IMR-90 (cell line): ENCODE results near the gene RNF111. TPM values are rescaled to one million over a fixed set of nuclear protein-coding genes. Genes with fewer than 3 reads are reported as not detected.

Experiments used
- ATAC-seq: fragments of 200-7000 bp; cut with Tn5 transposase; 2 replicates; pipeline ENCODE4 v1.9.1; 2020; ENCODE audit warnings: low read depth, mild to moderate bottlenecking, moderate library complexity
- BruUV-seq: library from RNA; stranded (reverse); fragments of 400-500 nt; replicated peaks from 2 replicates; lab custom pipeline; 2021; lab: Mats Ljungman, UMichigan
- CTCF ChIA-PET: fragments of 300-600 bp; formaldehyde crosslinking; extraction: SDS; loops from one replicate; lab custom pipeline; 2021; ENCODE audit warnings: antibody characterized with exemption; lab: Yijun Ruan, JAX
- POLR2A ChIA-PET: fragments of 300-600 bp; sonication (Branson Sonifier 250); formaldehyde crosslinking; loops from one replicate; lab custom pipeline; 2022; ENCODE audit warnings: antibody characterized with exemption; ENCODE audit not compliant: unreplicated experiment; lab: Charles Lee
- DNase-seq: peaks from one replicate; pipeline ENCODE4 v3.0.0; 2013
- H2AFZ ChIP-seq: replicated peaks from 2 replicates; pipeline ENCODE3; 2013; ENCODE audit warnings: low read length, mild to moderate bottlenecking; ENCODE audit not compliant: poor library complexity
- H2AK5ac ChIP-seq: 2 replicates; pipeline ENCODE4 v1.6.1; 2013; ENCODE audit warnings: low read depth, low read length, inconsistent platforms
- H2AK9ac ChIP-seq: replicated peaks from 2 replicates; pipeline ENCODE3; 2013; ENCODE audit warnings: mild to moderate bottlenecking, low read depth, low read length, moderate library complexity; ENCODE audit not compliant: poor library complexity
- H2BK120ac ChIP-seq: 2 replicates; pipeline ENCODE4 v1.6.1; 2013; ENCODE audit warnings: low read depth, low read length, inconsistent platforms
- H2BK15ac ChIP-seq: 3 replicates; pipeline ENCODE4 v1.6.1; 2013; ENCODE audit warnings: low read depth, low read length, inconsistent platforms
- H2BK20ac ChIP-seq: 2 replicates; pipeline ENCODE4 v1.6.1; 2013; ENCODE audit warnings: low read depth, mild to moderate bottlenecking, inconsistent platforms, low read length, moderate library complexity
- H2BK5ac ChIP-seq: 2 replicates; pipeline ENCODE4 v1.6.1; 2013; ENCODE audit warnings: mild to moderate bottlenecking, low read depth, low read length, inconsistent platforms; ENCODE audit not compliant: poor library complexity, severe bottlenecking
- H3K14ac ChIP-seq: replicated peaks from 2 replicates; pipeline ENCODE4 v1.6.1; 2013; ENCODE audit warnings: low read depth, low read length, inconsistent platforms
- H3K18ac ChIP-seq: 2 replicates; pipeline ENCODE4 v1.6.1; 2013; ENCODE audit warnings: low read depth, low read length, control low read depth
- H3K23ac ChIP-seq: 2 replicates; pipeline ENCODE4 v1.6.1; 2013; ENCODE audit warnings: low read depth, low read length, inconsistent platforms
- H3K27ac ChIP-seq: 2 replicates; pipeline ENCODE4 v1.5.1; 2013; ENCODE audit warnings: mild to moderate bottlenecking, control low read depth, low read length; ENCODE audit not compliant: insufficient read depth
- H3K27me3 ChIP-seq: 2 replicates; pipeline ENCODE4 v1.6.1; 2013; ENCODE audit warnings: low read length; ENCODE audit not compliant: control insufficient read depth, insufficient read depth
- H3K36me3 ChIP-seq: 2 replicates; pipeline ENCODE4 v1.6.1; 2013; ENCODE audit warnings: low read length, mixed read lengths; ENCODE audit not compliant: control insufficient read depth, insufficient read depth
- H3K4ac ChIP-seq: 2 replicates; pipeline ENCODE4 v1.6.1; 2013; ENCODE audit warnings: low read depth, low read length, inconsistent platforms
- H3K4me1 ChIP-seq: 2 replicates; pipeline ENCODE4 v1.6.1; 2013; ENCODE audit warnings: low read length, mixed read lengths; ENCODE audit not compliant: control insufficient read depth, insufficient read depth
- H3K4me2 ChIP-seq: 2 replicates; pipeline ENCODE4 v1.6.1; 2013; ENCODE audit warnings: low read depth, mild to moderate bottlenecking, control low read depth, low read length, moderate library complexity
- H3K4me3 ChIP-seq: 2 replicates; pipeline ENCODE4 v1.5.1; 2013; ENCODE audit warnings: low read depth, mild to moderate bottlenecking, control low read depth, low read length, moderate library complexity; ENCODE audit not compliant: insufficient read depth
- H3K56ac ChIP-seq: 2 replicates; pipeline ENCODE4 v1.6.1; 2013; ENCODE audit warnings: low read length, inconsistent platforms; ENCODE audit not compliant: insufficient read depth; ENCODE audit errors: extremely low read depth
- H3K79me1 ChIP-seq, 2 experiments: 2 replicates each; pipeline ENCODE4 v1.6.1; 2013; ENCODE audit warnings: low read length in 2 of 2, inconsistent platforms in 1 of 2, low read depth in 1 of 2
- H3K9ac ChIP-seq: 2 replicates; pipeline ENCODE4 v1.6.1; 2013; ENCODE audit warnings: low read depth, low read length, control low read depth
- H3K9me1 ChIP-seq: 2 replicates; pipeline ENCODE4 v1.6.1; 2013; ENCODE audit warnings: low read length, inconsistent platforms; ENCODE audit not compliant: insufficient read depth
- H3K9me3 ChIP-seq: 2 replicates; pipeline ENCODE4 v1.6.1; 2013; ENCODE audit warnings: low read length; ENCODE audit not compliant: control insufficient read depth, insufficient read depth
- H4K20me1 ChIP-seq: 2 replicates; pipeline ENCODE4 v1.6.1; 2013; ENCODE audit warnings: low read length, inconsistent platforms; ENCODE audit not compliant: insufficient read depth
- H4K5ac ChIP-seq: 2 replicates; pipeline ENCODE4 v1.6.1; 2013; ENCODE audit warnings: mild to moderate bottlenecking, low read depth, low read length, control low read depth
- H4K8ac ChIP-seq, 2 experiments: 2 replicates each; pipeline ENCODE4 v1.6.1; 2013; ENCODE audit warnings: low read depth in 2 of 2, low read length in 2 of 2, control low read depth in 1 of 2, inconsistent platforms in 1 of 2
- H4K91ac ChIP-seq: 2 replicates; pipeline ENCODE4 v1.6.1; 2013; ENCODE audit warnings: low read depth, low read length, inconsistent platforms; ENCODE audit not compliant: insufficient read depth
- BHLHE40 ChIP-seq: fragments of 150-350 bp; IDR thresholded peaks from 2 replicates; pipeline ENCODE4 v1.6.1; 2016; ENCODE audit warnings: mild to moderate bottlenecking, low read depth, low read length
- CHD1 ChIP-seq: IDR thresholded peaks from 2 replicates; pipeline ENCODE4 v1.6.1; 2012; ENCODE audit warnings: low read depth, low read length, improper control_type of control experiment
- FOS ChIP-seq: fragments of 150-350 bp; IDR thresholded peaks from 2 replicates; pipeline ENCODE4 v1.6.1; 2016; ENCODE audit warnings: low read depth, low read length
- MAFK ChIP-seq: IDR thresholded peaks from 2 replicates; pipeline ENCODE4 v1.6.1; 2012; ENCODE audit warnings: low read depth, low read length, improper control_type of control experiment
- MAZ ChIP-seq: IDR thresholded peaks from 2 replicates; pipeline ENCODE4 v1.6.1; 2012; ENCODE audit warnings: low read depth, mild to moderate bottlenecking, low read length, improper control_type of control experiment, moderate library complexity, borderline replicate concordance
- MXI1 ChIP-seq: IDR thresholded peaks from 2 replicates; pipeline ENCODE4 v1.6.1; 2012; ENCODE audit warnings: low read depth, mild to moderate bottlenecking, low read length, moderate library complexity, borderline replicate concordance
- NFE2L2 ChIP-seq: fragments of 150-350 bp; IDR thresholded peaks from 2 replicates; pipeline ENCODE4 v1.6.1; 2016; ENCODE audit warnings: low read depth, mild to moderate bottlenecking, low read length
- POLR2A ChIP-seq: IDR thresholded peaks from 2 replicates; pipeline ENCODE4 v1.6.1; 2012; ENCODE audit warnings: mild to moderate bottlenecking, low read depth, low read length
- RAD21 ChIP-seq: IDR thresholded peaks from 2 replicates; pipeline ENCODE4 v1.6.1; 2012; ENCODE audit warnings: low read length, improper control_type of control experiment
- RCOR1 ChIP-seq: IDR thresholded peaks from 2 replicates; pipeline ENCODE4 v1.6.1; 2012; ENCODE audit warnings: mild to moderate bottlenecking, low read length, improper control_type of control experiment; ENCODE audit not compliant: insufficient replicate concordance
- RFX5 ChIP-seq: IDR thresholded peaks from 2 replicates; pipeline ENCODE4 v1.8.0; 2012; ENCODE audit warnings: low read depth, mild to moderate bottlenecking, low read length, moderate library complexity
- WGBS, 2 experiments: methylation state at CpG; one replicate each; pipeline versions ENCODE4 v1.1.5 to v1.1.7; 2013; ENCODE audit warnings: missing lambda C conversion rate in 2 of 2; ENCODE audit not compliant: insufficient read length in 1 of 2; ENCODE audit errors: extremely low coverage in 2 of 2; 5-methylcytosine and 5-hydroxymethylcytosine counted together
- dilution Hi-C: fragments of 300-500 bp; cut with HindIII; formaldehyde crosslinking; loops from one replicate; pipeline ENCODE4 v1.14.3; 2018; ENCODE audit warnings: low sequenced_read_pairs; ENCODE audit not compliant: unreplicated experiment
- in situ Hi-C: fragments of 300-500 bp; cut with MboI; formaldehyde crosslinking; loops from 3 replicates; pipeline ENCODE4 v1.14.3; 2019; ENCODE audit warnings: low sequenced_read_pairs, inconsistent platforms, mixed read lengths
- intact Hi-C: fragments of 100-400 bp; cut with micrococcal nuclease; formaldehyde crosslinking; loops from 2 replicates; pipeline ENCODE4 v1.10.0; 2022
- polyA plus RNA-seq, 3 experiments: library from polyadenylated mRNA; depleted of rRNA; stranded (reverse); fragments of >200 nt; gene quantifications; 2 replicates each; pipeline ENCODE4 v1.2.3, GENCODE V29; 2012; ENCODE audit warnings: low replicate concordance in 1 of 3
- total RNA-seq: library from RNA; depleted of rRNA; stranded (reverse); fragments of >200 nt; gene quantifications from 2 replicates; pipeline ENCODE4 v1.2.3, GENCODE V29; 2012
- TF ChIP-seq, protein P1 (sequence below): fragments of 150-350 bp; IDR thresholded peaks from 2 replicates; pipeline ENCODE4 v1.6.1; 2016; ENCODE audit warnings: low read depth, mild to moderate bottlenecking, low read length, moderate library complexity, borderline replicate concordance

The RNF111 gene
- total and polyA plus RNA-seq, 2 of the 4 experiments (the other 2 are of a cell fraction) = 13.5 to 20.1 TPM

- dilution Hi-C loops = no loop called here
- CTCF ChIA-PET = no interaction called here
- H3K14ac ChIP-seq = no peak overlapping the region
- H4K8ac ChIP-seq = no peak overlapping the region
- H4K5ac ChIP-seq = no peak overlapping the region
- H3K4me2 ChIP-seq = no peak overlapping the region
- BruUV-seq = no TSS peak
- H3K4me1 ChIP-seq = peaks cover 9% of the 10 kb centered on the region
- no peak overlapping the region for H2AFZ ChIP-seq
- in situ Hi-C loops = no loop called here
- no peak overlapping the region for H3K9ac ChIP-seq
- H2AK9ac ChIP-seq = no peak overlapping the region
- no peaks in the 10 kb centered on the region for H3K27me3 ChIP-seq
- no peak overlapping the region for H3K23ac ChIP-seq
- H3K56ac ChIP-seq = no peak overlapping the region
- peaks cover 2% of the 10 kb centered on the region; the same call in 1 of the 2 replicates for H3K9me1 ChIP-seq
- no peak overlapping the region for H2BK120ac ChIP-seq
- H2AK5ac ChIP-seq = no peak overlapping the region
- H3K18ac ChIP-seq = no peak overlapping the region
- POLR2A ChIA-PET = no interaction called here
- no peak overlapping the region for H3K4ac ChIP-seq
- no peaks in the 10 kb centered on the region for H3K9me3 ChIP-seq
- H4K91ac ChIP-seq = no peak overlapping the region
- no peak overlapping the region for H3K27ac ChIP-seq
- ATAC-seq = no peak
- H2BK5ac ChIP-seq = no peak overlapping the region
- H3K4me3 ChIP-seq = no peak overlapping the region
- H2BK15ac ChIP-seq = no peak overlapping the region
- no CpG with 5 or more reads among the region's 1 CpG for WGBS, 2 experiments
- H4K20me1 ChIP-seq = peaks cover 61% of the 10 kb centered on the region
- H3K36me3 ChIP-seq = peaks cover 10% of the 10 kb centered on the region; the same call in 1 of the 2 replicates
- no peak for DNase-seq
- intact Hi-C loops = no loop called here
- H3K79me1 ChIP-seq = peaks cover 38 to 73% of the 10 kb centered on the region in 2 experiments
- no peak overlapping the region for H2BK20ac ChIP-seq
- TF ChIP-seq, protein P1, sequence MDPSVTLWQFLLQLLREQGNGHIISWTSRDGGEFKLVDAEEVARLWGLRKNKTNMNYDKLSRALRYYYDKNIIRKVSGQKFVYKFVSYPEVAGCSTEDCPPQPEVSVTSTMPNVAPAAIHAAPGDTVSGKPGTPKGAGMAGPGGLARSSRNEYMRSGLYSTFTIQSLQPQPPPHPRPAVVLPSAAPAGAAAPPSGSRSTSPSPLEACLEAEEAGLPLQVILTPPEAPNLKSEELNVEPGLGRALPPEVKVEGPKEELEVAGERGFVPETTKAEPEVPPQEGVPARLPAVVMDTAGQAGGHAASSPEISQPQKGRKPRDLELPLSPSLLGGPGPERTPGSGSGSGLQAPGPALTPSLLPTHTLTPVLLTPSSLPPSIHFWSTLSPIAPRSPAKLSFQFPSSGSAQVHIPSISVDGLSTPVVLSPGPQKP = no peak
- TF ChIP-seq RFX5 (no peak), MXI1 (no peak), CHD1 (no peak), RAD21 (no peak), MAZ (no peak), BHLHE40 (no peak), POLR2A (no peak), FOS (no peak), MAFK (no peak), RCOR1 (no peak), NFE2L2 (no peak)
Measured at GRCh38 chr15:59014068-59014467, 26.6 kb downstream of the RNF111 start.
